HCT116 (cell line): ENCODE data around the gene NME2. TPM values are rescaled to one million over a fixed set of nuclear protein-coding genes. Genes with fewer than 3 reads are reported as not detected.

Experiments
- ATAC-seq: fragments of 200-7000 bp; cut with Tn5 transposase; 2 replicates; pipeline ENCODE4 v1.9.1; 2020; ENCODE audit warnings: mild to moderate bottlenecking, moderate library complexity
- BruUV-seq: library from RNA; stranded (reverse); fragments of 400-500 nt; replicated peaks from 2 replicates; lab custom pipeline; 2021; lab: Mats Ljungman, UMichigan
- CTCF ChIA-PET: fragments of 300-600 bp; sonication (Branson Sonifier 250); formaldehyde crosslinking; loops from one replicate; lab custom pipeline; 2021; ENCODE audit warnings: antibody characterized with exemption; lab: Charles Lee
- POLR2A ChIA-PET: fragments of 300-600, 350-600 bp; sonication (Branson Sonifier 250); formaldehyde crosslinking; loops from one replicate; lab custom pipeline; 2021; ENCODE audit warnings: antibody characterized with exemption; lab: Charles Lee
- RAD21 ChIA-PET, 2 experiments: fragments of 300-600 bp; sonication (Branson Sonifier 250); formaldehyde crosslinking; loops; one replicate each; lab custom pipeline; 2023; ENCODE audit warnings: low total read pairs in 2 of 2; ENCODE audit not compliant: uncharacterized antibody in 2 of 2, unreplicated experiment in 2 of 2, low non-redundant PET in 1 of 2; lab: Charles Lee
- DNase-seq: peaks from one replicate; pipeline ENCODE4 v3.0.0-alpha.2; 2010; ENCODE audit warnings: low read depth, low spot score
- H2AFZ ChIP-seq: fragments of 200-600 bp; shearing (Covaris generic), sonication (generic); 2 replicates; pipeline ENCODE4 v1.6.1; 2017; ENCODE audit warnings: low read depth, mixed run types, mixed read lengths, antibody characterized with exemption, low read length; ENCODE audit not compliant: poor library complexity, severe bottlenecking
- H3K27ac ChIP-seq: 2 replicates; pipeline ENCODE4 v1.5.1; 2012; ENCODE audit warnings: low read depth, low read length
- H3K27me3 ChIP-seq: fragments of 200-600 bp; sonication (generic); 2 replicates; pipeline ENCODE4 v1.6.1; 2016; ENCODE audit warnings: mixed run types, low read length, mixed read lengths; ENCODE audit not compliant: insufficient read depth
- H3K36me3 ChIP-seq, 2 experiments: fragments of 200-500 bp in 1 of 2; fragments of 200-600 bp in 1 of 2; sonication (Bioruptor generic) in 1 of 2; sonication (generic) in 1 of 2; 2 replicates each; pipeline versions ENCODE4 v1.5.1 to v1.6.1; 2014 to 2016; ENCODE audit warnings: low read length in 2 of 2, inconsistent platforms in 1 of 2, mixed read lengths in 1 of 2, mixed run types in 1 of 2; ENCODE audit not compliant: insufficient read depth in 2 of 2, control insufficient read depth in 1 of 2
- H3K4me1 ChIP-seq, 2 experiments: fragments of 200-600 bp in 1 of 2; sonication (generic) in 1 of 2; 2 replicates each; pipeline versions ENCODE4 v1.5.1 to v1.6.1; 2012 to 2017; ENCODE audit warnings: low read length in 2 of 2, inconsistent platforms in 1 of 2, mild to moderate bottlenecking in 1 of 2, mixed read lengths in 1 of 2, mixed run types in 1 of 2, moderate library complexity in 1 of 2; ENCODE audit not compliant: insufficient read depth in 2 of 2, control insufficient read depth in 1 of 2
- H3K4me2 ChIP-seq: fragments of 200-600 bp; sonication (generic); 2 replicates; pipeline ENCODE4 v1.6.1; 2017; ENCODE audit warnings: mixed run types, low read length, mixed read lengths
- H3K4me3 ChIP-seq, 2 experiments: fragments of 200-600 bp in 1 of 2; sonication (generic) in 1 of 2; replicated peaks in 1 of 2; 2 replicates each; pipeline ENCODE4 v1.5.1; 2011 to 2016; ENCODE audit warnings: low read length in 2 of 2, control low read depth in 1 of 2, low read depth in 1 of 2, mild to moderate bottlenecking in 1 of 2, mixed read lengths in 1 of 2, mixed run types in 1 of 2
- H3K79me2 ChIP-seq: fragments of 200-600 bp; sonication (generic); 2 replicates; pipeline ENCODE4 v1.6.1; 2017; ENCODE audit warnings: mild to moderate bottlenecking, mixed run types, low read length, moderate library complexity, mixed read lengths; ENCODE audit not compliant: insufficient read depth
- H3K9ac ChIP-seq: fragments of 200-600 bp; sonication (generic); 2 replicates; pipeline ENCODE4 v1.6.1; 2016; ENCODE audit warnings: low read length, mixed read lengths
- H3K9me2 ChIP-seq: fragments of 200-600 bp; sonication (generic), shearing (Covaris generic); 2 replicates; pipeline ENCODE4 v1.6.1; 2017; ENCODE audit warnings: mixed run types, mild to moderate bottlenecking, moderate library complexity; ENCODE audit not compliant: insufficient read depth
- H3K9me3 ChIP-seq, 2 experiments: fragments of 200-500 bp in 1 of 2; fragments of 200-600 bp in 1 of 2; sonication (Bioruptor generic) in 1 of 2; sonication (generic) in 1 of 2; 2 replicates each; pipeline ENCODE4 v1.6.1; 2014 to 2017; ENCODE audit warnings: low read length in 2 of 2, mixed read lengths in 2 of 2, inconsistent platforms in 1 of 2, low read depth in 1 of 2, mild to moderate bottlenecking in 1 of 2, mixed run types in 1 of 2, moderate library complexity in 1 of 2; ENCODE audit not compliant: control insufficient read depth in 1 of 2, insufficient read depth in 1 of 2
- H4K20me1 ChIP-seq: fragments of 200-600 bp; sonication (generic), shearing (Covaris generic); 2 replicates; pipeline ENCODE4 v1.6.1; 2017; ENCODE audit warnings: mixed run types, mild to moderate bottlenecking, moderate library complexity; ENCODE audit not compliant: insufficient read depth
- CBX3 ChIP-seq: IDR thresholded peaks from 2 replicates; pipeline ENCODE4 v1.6.1; 2012; ENCODE audit warnings: low read depth
- ELF1 ChIP-seq: IDR thresholded peaks from 2 replicates; pipeline ENCODE4 v1.6.1; 2012; ENCODE audit warnings: low read depth, borderline replicate concordance
- EZH2phosphoT487 ChIP-seq: fragments of 200-600 bp; IDR thresholded peaks from 2 replicates; pipeline ENCODE4 v1.6.1; 2018; ENCODE audit warnings: antibody characterized with exemption, borderline replicate concordance
- FOSL1 ChIP-seq: IDR thresholded peaks from 2 replicates; pipeline ENCODE4 v1.6.1; 2012; ENCODE audit warnings: low read depth
- JUND ChIP-seq: IDR thresholded peaks from 2 replicates; pipeline ENCODE4 v1.6.1; 2012
- MAX ChIP-seq: IDR thresholded peaks from 2 replicates; pipeline ENCODE4 v1.6.1; 2012
- POLR2AphosphoS5 ChIP-seq: IDR thresholded peaks from 2 replicates; pipeline ENCODE4 v1.6.1; 2011; ENCODE audit warnings: mild to moderate bottlenecking, low read depth, low read length, moderate library complexity
- RAD21 ChIP-seq: IDR thresholded peaks from 2 replicates; pipeline ENCODE4 v1.6.1; 2012; ENCODE audit warnings: low read depth, mild to moderate bottlenecking
- REST ChIP-seq: IDR thresholded peaks from 2 replicates; pipeline ENCODE4 v1.6.1; 2012; ENCODE audit warnings: low read depth
- SIN3A ChIP-seq: IDR thresholded peaks from 2 replicates; pipeline ENCODE4 v1.6.1; 2012; ENCODE audit warnings: low read depth
- SRF ChIP-seq: IDR thresholded peaks from 2 replicates; pipeline ENCODE4 v1.6.1; 2012; ENCODE audit warnings: low read depth
- TCF7L2 ChIP-seq: IDR thresholded peaks from 2 replicates; pipeline ENCODE4 v1.7.0; 2011; ENCODE audit warnings: borderline replicate concordance, inconsistent platforms; ENCODE audit not compliant: insufficient read depth, insufficient read length; ENCODE audit errors: extremely low read depth
- YY1 ChIP-seq: IDR thresholded peaks from 2 replicates; pipeline ENCODE4 v1.6.1; 2011; ENCODE audit warnings: low read length, low read depth, moderate library complexity, mild to moderate bottlenecking; ENCODE audit not compliant: insufficient replicate concordance; ENCODE audit errors: extremely low read depth
- ZFX ChIP-seq: fragments of 450-650 bp; IDR thresholded peaks from 2 replicates; pipeline ENCODE4 v1.6.1; 2017
- ZNF274 ChIP-seq: fragments of 200-500 bp; sonication (Bioruptor generic); IDR thresholded peaks from 2 replicates; pipeline ENCODE4 v1.6.1; 2014; ENCODE audit warnings: mild to moderate bottlenecking, low read depth, low read length, inconsistent platforms
- intact Hi-C: fragments of 100-400 bp; cut with micrococcal nuclease; formaldehyde crosslinking; loops from 2 replicates; pipeline ENCODE4 v1.10.0; 2022
- total RNA-seq: library from RNA; stranded (reverse); gene quantifications from one replicate; pipeline ENCODE4 v1.2.1, GENCODE V29; 2021; ENCODE audit not compliant: unreplicated experiment

Gene NME2
- total RNA-seq, 1 experiment from 2014 or later, result 1,287 TPM

- H3K27ac ChIP-seq, result no peak overlapping the region
- H3K9ac ChIP-seq, result no peak overlapping the region
- no peak overlapping the region for H2AFZ ChIP-seq
- no peak for ATAC-seq
- H3K9me3 ChIP-seq, result no peaks in the 10 kb centered on the region
- ChIA-PET RAD21 (no interaction called here), POLR2A (no interaction called here), CTCF (no interaction called here)
- H3K4me1 ChIP-seq, result no peaks in the 10 kb centered on the region
- H3K4me3 ChIP-seq, result no peak overlapping the region
- H3K36me3 ChIP-seq, result peaks cover 47 to 60% of the 10 kb centered on the region in 2 experiments
- H4K20me1 ChIP-seq, result no peaks in the 10 kb centered on the region
- no peaks in the 10 kb centered on the region for H3K27me3 ChIP-seq
- no peaks in the 10 kb centered on the region for H3K9me2 ChIP-seq
- H3K79me2 ChIP-seq, result no peaks in the 10 kb centered on the region; the same call in 1 of the 2 replicates
- no TSS peak for BruUV-seq
- DNase-seq, result no peak
- no peak overlapping the region for H3K4me2 ChIP-seq
- TF ChIP-seq SIN3A (no peak), EZH2phosphoT487 (no peak), YY1 (no peak), ZNF274 (no peak), ZFX (no peak), CBX3 (no peak), SRF (no peak), POLR2AphosphoS5 (no peak)
- TF ChIP-seq, all 23 proteins: peak for 0
- intact Hi-C loops, result no loop called here
Measured at GRCh38 chr17:51188271-51188833, 22.1 kb downstream of the NME2 start.

- Histone ChIP-seq H3K4me1 (no peaks in the 10 kb centered on the region), H2AFZ (no peak overlapping the region), H4K20me1 (no peaks in the 10 kb centered on the region), H3K9me2 (no peaks in the 10 kb centered on the region), H3K27me3 (no peaks in the 10 kb centered on the region), H3K79me2 (no peaks in the 10 kb centered on the region), H3K36me3 (peaks cover 45 to 59% of the 10 kb centered on the region in 2 experiments), H3K9ac (no peak overlapping the region), H3K27ac (no peak overlapping the region), H3K4me3 (no peak overlapping the region), H3K4me2 (no peak overlapping the region), H3K9me3 (no peaks in the 10 kb centered on the region)
- POLR2A ChIA-PET, result no interaction called here
- CTCF ChIA-PET, result no interaction called here
- intact Hi-C loops, result no loop called here
- ATAC-seq, result no peak
- DNase-seq, result no peak
- BruUV-seq, result no TSS peak
- RAD21 ChIA-PET, result no interaction called here
- TF ChIP-seq POLR2AphosphoS5, result no peak
- TF ChIP-seq SIN3A, result no peak
- TF ChIP-seq RAD21, result no peak
- TF ChIP-seq FOSL1, result no peak
- no peak for TF ChIP-seq YY1
- TF ChIP-seq JUND, result no peak
- TF ChIP-seq ELF1, result no peak
- no peak for TF ChIP-seq MAX
- no peak for TF ChIP-seq TCF7L2
- TF ChIP-seq CBX3, result no peak
- no peak for TF ChIP-seq REST
Measured at GRCh38 chr17:51189162-51189561, 23.0 kb downstream of the NME2 start.
